HepG2 (cell line): ENCODE measurements around the gene HDAC5.
A peak's percentile ranks its signal among the peaks of the same experiment; 100 is the strongest.

ENCODE experiments used
- CBX2 ChIP-seq, 2 experiments: fragments of 200-600 bp in 1 of 2; sonication (generic); formaldehyde crosslinking in 1 of 2; IDR thresholded peaks; 2 replicates each; pipeline versions ENCODE4 v1.7.0 to v1.8.1; 2018 to 2022; ENCODE audit warnings: low read depth in 2 of 2, low read length in 1 of 2, mild to moderate bottlenecking in 1 of 2, missing genetic modification reagents in 1 of 2
- CHD2 ChIP-seq: IDR thresholded peaks from 2 replicates; pipeline ENCODE4 v1.6.1; 2011; ENCODE audit warnings: low read depth, low read length, improper control_type of control experiment
- CTCF ChIP-seq: sonication (generic); formaldehyde crosslinking; IDR thresholded peaks from 2 replicates; pipeline ENCODE4 v1.5.0; 2020; ENCODE audit warnings: mild to moderate bottlenecking, missing genetic modification reagents, moderate library complexity
- GTF2F1 ChIP-seq: fragments of 150-350 bp; IDR thresholded peaks from 2 replicates; pipeline ENCODE4 v1.6.1; 2014; ENCODE audit warnings: low read length
- HDAC2 ChIP-seq: sonication (generic); formaldehyde crosslinking; IDR thresholded peaks from 2 replicates; pipeline ENCODE4 v1.4.0; 2020; ENCODE audit warnings: missing genetic modification reagents
- HOMEZ ChIP-seq: IDR thresholded peaks from 2 replicates; pipeline ENCODE4 v1.6.1; 2016; ENCODE audit warnings: low read depth
- MBNL3 ChIP-seq: fragments of 250-450 bp; sonication (Bioruptor Pico); conservative IDR thresholded peaks from 2 replicates; pipeline ENCODE4 v1.8.0; 2022; ENCODE audit warnings: mild to moderate bottlenecking, inconsistent platforms
- RAD21 ChIP-seq: fragments of 450-650 bp; formaldehyde crosslinking; IDR thresholded peaks from 2 replicates; pipeline ENCODE4 v1.5.0; 2020; ENCODE audit warnings: mild to moderate bottlenecking
- ZFP36L2 ChIP-seq: sonication (generic); formaldehyde crosslinking; IDR thresholded peaks from 2 replicates; pipeline ENCODE4 v1.4.0; 2020; ENCODE audit warnings: missing genetic modification reagents
- ZNF639 ChIP-seq: conservative IDR thresholded peaks from 2 replicates; pipeline ENCODE4 v1.6.1; 2018; ENCODE audit warnings: missing genetic modification reagents

- no peak for TF ChIP-seq GTF2F1
- TF ChIP-seq CBX2 (IDR thresholded peaks at IDR 0.05; ENCODE audit: low read depth, low read length) = no peak
- TF ChIP-seq CBX2 (CRISPR knock-in tag; IDR thresholded peaks at IDR 0.05; ENCODE audit: low read depth) = no peak
- TF ChIP-seq CHD2 = no peak
- TF ChIP-seq HDAC2 (CRISPR knock-in tag) = peak; percentile 30; the same call in 1 of the 2 replicates
- TF ChIP-seq HOMEZ (CRISPR knock-in tag) = no peak
- TF ChIP-seq ZFP36L2 (CRISPR knock-in tag) = no peak
- TF ChIP-seq ZNF639 (CRISPR knock-in tag) = no peak
- TF ChIP-seq MBNL3 (CRISPR knock-in tag) = no peak
- peak; percentile 76 for TF ChIP-seq CTCF
- TF ChIP-seq RAD21 (CRISPR knock-in tag) = no peak
Observed at GRCh38 chr17:44170499-44171201, 47.2 kb upstream of the HDAC5 start, which contains the start of gene ASB16.
